ENCODE results near the gene SH3TC1. TPM values are rescaled to one million over a fixed set of nuclear protein-coding genes. Genes with fewer than 3 reads are reported as not detected.

Gene SH3TC1
- total RNA-seq, 1 donor from 2014 or later: 1.2 TPM

DNA sequence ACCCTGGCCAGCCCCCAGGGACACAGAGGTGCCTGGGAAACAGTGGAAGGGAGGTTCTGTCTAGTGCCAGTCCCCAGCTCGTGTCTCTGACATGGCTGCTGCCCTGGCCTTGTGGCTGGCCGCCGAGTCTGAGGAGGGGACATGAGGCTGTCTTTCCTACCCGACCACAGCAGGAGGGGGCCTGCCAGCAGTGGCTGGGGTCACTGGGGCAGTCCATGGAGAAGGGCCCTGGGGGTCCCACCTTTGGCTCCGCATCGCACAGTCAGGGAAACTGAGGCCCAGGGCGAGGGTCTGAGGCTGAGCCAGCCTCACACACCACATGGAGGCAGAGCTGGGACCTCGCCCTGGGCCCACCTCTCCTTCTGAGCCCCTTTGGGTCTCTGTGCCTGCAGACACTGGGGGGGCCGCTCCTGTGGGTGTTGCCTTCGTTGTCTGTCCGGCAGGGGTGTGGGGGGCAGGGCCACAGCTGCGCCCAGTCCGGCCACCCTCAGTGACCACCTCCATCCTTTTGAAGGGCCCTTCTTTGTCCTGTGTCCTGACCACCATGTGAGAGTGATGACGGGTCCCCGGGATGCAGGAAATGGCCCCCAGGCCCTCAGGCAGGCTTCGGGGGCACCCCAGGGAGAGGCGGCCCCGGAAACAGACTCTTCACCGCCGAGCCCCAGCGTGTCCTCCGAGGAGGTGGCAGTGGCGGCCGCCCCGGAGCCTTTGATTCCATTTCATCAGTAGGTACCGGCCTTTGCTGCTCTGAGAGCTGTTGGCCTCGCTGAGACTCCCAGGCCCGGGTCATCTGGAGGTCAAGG lies 17.6 kb downstream of the SH3TC1 start:
- H3K9me3 Mint-ChIP-seq (ENCODE audit: low read depth): no peaks in the 10 kb centered on the region
- no peak for DNase-seq (ENCODE audit: low spot score)
- no peak overlapping the region for H3K27ac Mint-ChIP-seq (ENCODE audit: unreplicated experiment)
- H3K4me3 Mint-ChIP-seq (ENCODE audit: unreplicated experiment): no peak overlapping the region
- no peaks in the 10 kb centered on the region for H3K36me3 Mint-ChIP-seq (ENCODE audit: low read depth)
- no peaks in the 10 kb centered on the region for H3K27me3 Mint-ChIP-seq (ENCODE audit: low read depth)
- TF ChIP-seq, protein P1, sequence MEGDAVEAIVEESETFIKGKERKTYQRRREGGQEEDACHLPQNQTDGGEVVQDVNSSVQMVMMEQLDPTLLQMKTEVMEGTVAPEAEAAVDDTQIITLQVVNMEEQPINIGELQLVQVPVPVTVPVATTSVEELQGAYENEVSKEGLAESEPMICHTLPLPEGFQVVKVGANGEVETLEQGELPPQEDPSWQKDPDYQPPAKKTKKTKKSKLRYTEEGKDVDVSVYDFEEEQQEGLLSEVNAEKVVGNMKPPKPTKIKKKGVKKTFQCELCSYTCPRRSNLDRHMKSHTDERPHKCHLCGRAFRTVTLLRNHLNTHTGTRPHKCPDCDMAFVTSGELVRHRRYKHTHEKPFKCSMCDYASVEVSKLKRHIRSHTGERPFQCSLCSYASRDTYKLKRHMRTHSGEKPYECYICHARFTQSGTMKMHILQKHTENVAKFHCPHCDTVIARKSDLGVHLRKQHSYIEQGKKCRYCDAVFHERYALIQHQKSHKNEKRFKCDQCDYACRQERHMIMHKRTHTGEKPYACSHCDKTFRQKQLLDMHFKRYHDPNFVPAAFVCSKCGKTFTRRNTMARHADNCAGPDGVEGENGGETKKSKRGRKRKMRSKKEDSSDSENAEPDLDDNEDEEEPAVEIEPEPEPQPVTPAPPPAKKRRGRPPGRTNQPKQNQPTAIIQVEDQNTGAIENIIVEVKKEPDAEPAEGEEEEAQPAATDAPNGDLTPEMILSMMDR (IDR thresholded peaks at IDR 0.05): no peak
- H3K4me1 Mint-ChIP-seq (ENCODE audit: low read depth): peaks cover 8% of the 10 kb centered on the region

GRCh38 chr4:8217246-8217511 lies 18.1 kb downstream of the SH3TC1 start:
- no peak for DNase-seq (ENCODE audit: low spot score)
- Mint-ChIP-seq H3K36me3 (ENCODE audit: low read depth) (no peaks in the 10 kb centered on the region), H3K4me1 (ENCODE audit: low read depth) (peaks cover 8% of the 10 kb centered on the region), H3K27me3 (ENCODE audit: low read depth) (no peaks in the 10 kb centered on the region), H3K27ac (ENCODE audit: unreplicated experiment) (no peak overlapping the region), H3K4me3 (ENCODE audit: unreplicated experiment) (no peak overlapping the region), H3K9me3 (ENCODE audit: low read depth) (no peaks in the 10 kb centered on the region)
- TF ChIP-seq, protein P1 (IDR thresholded peaks at IDR 0.05): no peak

DNA sequence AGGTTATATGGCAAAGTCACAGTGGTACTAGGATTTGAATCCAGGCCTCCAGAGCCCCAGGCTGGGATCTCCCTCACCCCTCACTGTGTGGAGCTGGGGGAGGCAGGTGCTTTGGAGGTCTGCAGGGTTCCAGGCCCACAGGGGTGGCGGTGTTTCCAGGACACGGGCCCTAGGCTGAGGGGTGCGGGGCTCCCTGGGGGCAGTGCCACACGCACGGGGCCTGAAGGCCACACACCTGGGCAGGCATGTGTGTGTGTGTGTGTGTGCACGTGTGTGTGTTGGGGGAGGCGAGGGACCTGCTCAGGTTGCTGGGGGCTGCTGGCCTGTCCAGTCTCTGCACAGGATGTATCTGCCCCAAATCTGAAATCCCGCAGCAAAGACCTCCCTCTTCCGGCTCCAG lies 18.8 kb downstream of the SH3TC1 start:
- H3K4me3 Mint-ChIP-seq (ENCODE audit: unreplicated experiment): no peak overlapping the region
- H3K27ac Mint-ChIP-seq (ENCODE audit: unreplicated experiment): no peak overlapping the region

DNA sequence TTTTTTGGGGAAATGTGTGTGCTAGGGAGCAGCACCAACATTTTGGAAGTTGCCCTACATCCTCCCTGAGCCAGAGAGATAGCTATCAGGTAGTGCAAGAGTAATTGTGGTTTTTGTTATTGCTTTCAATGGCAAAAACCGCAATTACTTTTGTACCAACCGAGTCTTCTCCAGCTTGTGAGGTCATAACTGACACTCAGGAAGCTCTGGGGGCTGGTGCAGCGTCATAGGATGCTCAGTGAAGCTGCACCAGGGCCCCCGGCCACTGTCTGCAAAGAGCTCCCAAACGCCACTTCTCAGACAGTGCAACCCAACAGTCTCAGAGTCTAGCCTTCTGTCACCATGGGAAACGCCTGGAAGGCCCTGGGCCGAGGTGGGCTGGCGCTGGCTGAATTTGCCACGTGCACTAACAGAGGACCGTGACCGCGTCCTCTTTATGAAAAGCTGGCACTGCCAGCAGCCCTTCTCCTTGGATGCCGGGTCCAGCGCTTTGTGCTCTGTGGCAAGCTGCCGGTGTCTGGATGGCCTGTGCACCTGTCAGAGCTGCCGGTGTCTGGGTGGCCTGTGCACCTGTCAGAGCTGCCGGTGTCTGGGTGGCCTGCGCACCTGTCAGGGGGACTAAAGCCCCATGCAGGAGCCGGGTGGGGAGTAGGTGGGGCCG lies 19.4 kb downstream of the SH3TC1 start:
- H3K4me3 Mint-ChIP-seq (ENCODE audit: unreplicated experiment): no peak overlapping the region
- H3K4me1 Mint-ChIP-seq (ENCODE audit: low read depth): peaks cover 8% of the 10 kb centered on the region
- no peak overlapping the region for H3K27ac Mint-ChIP-seq (ENCODE audit: unreplicated experiment)
- no peaks in the 10 kb centered on the region for H3K27me3 Mint-ChIP-seq (ENCODE audit: low read depth)
- TF ChIP-seq, protein P1 (IDR thresholded peaks at IDR 0.05): no peak
- H3K36me3 Mint-ChIP-seq (ENCODE audit: low read depth): no peaks in the 10 kb centered on the region
- DNase-seq (ENCODE audit: low spot score): no peak
- H3K9me3 Mint-ChIP-seq (ENCODE audit: low read depth): no peaks in the 10 kb centered on the region

More for the DNA sequence above, 18.8 kb downstream of the SH3TC1 start:
- Mint-ChIP-seq H3K27me3 (ENCODE audit: low read depth) (no peaks in the 10 kb centered on the region), H3K4me1 (ENCODE audit: low read depth) (peaks cover 8% of the 10 kb centered on the region), H3K9me3 (ENCODE audit: low read depth) (no peaks in the 10 kb centered on the region), H3K36me3 (ENCODE audit: low read depth) (no peaks in the 10 kb centered on the region)
- TF ChIP-seq, protein P1 (IDR thresholded peaks at IDR 0.05): no peak
- no peak for DNase-seq (ENCODE audit: low spot score)

DNA sequence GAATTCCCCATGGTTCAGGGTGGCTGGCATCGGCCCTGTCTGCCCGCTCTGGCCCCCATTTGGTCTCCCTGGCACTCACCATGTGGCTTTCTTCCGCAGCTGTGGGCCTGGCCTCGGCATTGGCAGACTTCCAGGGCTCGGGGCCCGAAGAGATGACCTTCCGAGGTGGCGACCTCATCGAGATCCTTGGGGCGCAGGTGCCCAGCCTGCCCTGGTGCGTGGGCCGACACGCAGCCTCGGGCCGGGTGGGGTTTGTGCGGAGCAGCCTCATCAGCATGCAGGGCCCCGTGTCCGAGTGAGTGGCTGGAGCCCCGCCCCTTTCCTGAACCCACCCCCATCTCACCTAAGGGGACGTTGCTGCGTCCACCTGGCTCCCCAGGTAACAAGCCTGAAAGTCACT lies 20.1 kb downstream of the SH3TC1 start:
- peaks cover 8% of the 10 kb centered on the region for H3K4me1 Mint-ChIP-seq (ENCODE audit: low read depth)
- no peak for DNase-seq (ENCODE audit: low spot score)
- TF ChIP-seq, protein P1 (IDR thresholded peaks at IDR 0.05): no peak
- no peaks in the 10 kb centered on the region for H3K36me3 Mint-ChIP-seq (ENCODE audit: low read depth)
- no peak overlapping the region for H3K4me3 Mint-ChIP-seq (ENCODE audit: unreplicated experiment)
- H3K27me3 Mint-ChIP-seq (ENCODE audit: low read depth): no peaks in the 10 kb centered on the region
- H3K27ac Mint-ChIP-seq (ENCODE audit: unreplicated experiment): no peak overlapping the region
- no peaks in the 10 kb centered on the region for H3K9me3 Mint-ChIP-seq (ENCODE audit: low read depth)

Measured in chondrocyte (in vitro differentiated cells).